Measurements from ENCODE around the gene CCDC142.

The CCDC142 gene

DNA sequence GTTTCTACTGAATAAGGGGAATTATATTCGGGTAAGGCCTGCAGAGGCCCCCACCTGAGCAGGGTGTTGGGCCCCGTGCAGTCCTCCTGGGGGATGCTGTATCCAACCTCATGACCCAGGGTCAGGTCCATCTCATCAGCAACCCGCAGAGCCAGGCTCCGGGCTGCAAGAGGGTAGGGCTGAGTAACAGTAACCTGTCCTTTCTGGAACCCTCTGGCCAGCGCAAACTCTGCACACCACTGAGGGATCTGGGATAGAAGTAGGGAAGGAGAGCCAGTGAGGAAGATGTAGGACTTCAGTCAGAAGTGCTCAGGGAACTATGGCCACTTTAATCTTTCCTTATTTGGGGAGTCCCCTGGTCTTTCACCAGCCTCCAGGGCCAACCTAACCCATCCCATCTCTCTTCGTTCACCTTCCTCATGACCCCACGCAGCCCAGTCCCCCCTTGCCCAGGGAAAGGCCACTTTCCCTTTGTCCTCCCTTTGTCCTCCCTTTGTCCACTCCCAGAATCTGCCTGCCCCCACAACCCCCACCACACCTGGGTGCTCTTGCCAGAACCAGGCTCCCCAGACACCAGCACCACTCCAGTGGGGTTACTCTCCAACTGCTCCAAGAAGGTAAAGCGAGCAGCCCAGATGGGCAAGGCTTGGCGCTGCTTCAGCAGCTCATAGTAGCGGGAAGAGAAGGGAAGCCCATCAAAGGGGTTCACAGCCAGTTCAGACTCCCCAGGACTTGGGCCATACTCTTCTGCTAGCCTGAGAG lies 42.3 kb upstream of the CCDC142 start:
- Histone ChIP-seq H3K27ac (ENCODE audit: low read length) (no peak overlapping the region), H2AFZ (ENCODE audit: low read length) (no peak overlapping the region), H3K9me3 (replicated peaks; ENCODE audit: insufficient read depth, low read length) (no peaks in the 10 kb centered on the region), H3K27me3 (replicated peaks; ENCODE audit: insufficient read depth, low read length) (peaks cover 13% of the 10 kb centered on the region), H3K9ac (ENCODE audit: low read length) (no peak overlapping the region), H4K20me1 (ENCODE audit: insufficient read depth, low read length) (no peaks in the 10 kb centered on the region), H3K36me3 (replicated peaks; ENCODE audit: insufficient read depth, low read length) (peaks cover 11% of the 10 kb centered on the region), H3K4me2 (ENCODE audit: low read depth, low read length) (no peak overlapping the region), H3F3A (ENCODE audit: insufficient read depth, low read length) (peaks cover 13% of the 10 kb centered on the region; the same call in 1 of the 2 replicates), H3K9me2 (replicated peaks; ENCODE audit: insufficient read depth, low read length) (no peaks in the 10 kb centered on the region), H3K79me2 (ENCODE audit: low read length) (peaks cover 29% of the 10 kb centered on the region), H3K4me3 (ENCODE audit: low read length) (no peak overlapping the region), H3K4me1 (ENCODE audit: low read length) (peaks cover 8% of the 10 kb centered on the region)
- no peak for TF ChIP-seq EZH2 (optimal IDR thresholded peaks at IDR 0.05; ENCODE audit: low read depth, low read length)
- TF ChIP-seq, protein P1, sequence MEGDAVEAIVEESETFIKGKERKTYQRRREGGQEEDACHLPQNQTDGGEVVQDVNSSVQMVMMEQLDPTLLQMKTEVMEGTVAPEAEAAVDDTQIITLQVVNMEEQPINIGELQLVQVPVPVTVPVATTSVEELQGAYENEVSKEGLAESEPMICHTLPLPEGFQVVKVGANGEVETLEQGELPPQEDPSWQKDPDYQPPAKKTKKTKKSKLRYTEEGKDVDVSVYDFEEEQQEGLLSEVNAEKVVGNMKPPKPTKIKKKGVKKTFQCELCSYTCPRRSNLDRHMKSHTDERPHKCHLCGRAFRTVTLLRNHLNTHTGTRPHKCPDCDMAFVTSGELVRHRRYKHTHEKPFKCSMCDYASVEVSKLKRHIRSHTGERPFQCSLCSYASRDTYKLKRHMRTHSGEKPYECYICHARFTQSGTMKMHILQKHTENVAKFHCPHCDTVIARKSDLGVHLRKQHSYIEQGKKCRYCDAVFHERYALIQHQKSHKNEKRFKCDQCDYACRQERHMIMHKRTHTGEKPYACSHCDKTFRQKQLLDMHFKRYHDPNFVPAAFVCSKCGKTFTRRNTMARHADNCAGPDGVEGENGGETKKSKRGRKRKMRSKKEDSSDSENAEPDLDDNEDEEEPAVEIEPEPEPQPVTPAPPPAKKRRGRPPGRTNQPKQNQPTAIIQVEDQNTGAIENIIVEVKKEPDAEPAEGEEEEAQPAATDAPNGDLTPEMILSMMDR (IDR thresholded peaks at IDR 0.05; ENCODE audit: low read length), result no peak
- no peak for TF ChIP-seq EZH2phosphoT487 (IDR thresholded peaks at IDR 0.05; ENCODE audit: low read length)
- no peak for DNase-seq

DNA sequence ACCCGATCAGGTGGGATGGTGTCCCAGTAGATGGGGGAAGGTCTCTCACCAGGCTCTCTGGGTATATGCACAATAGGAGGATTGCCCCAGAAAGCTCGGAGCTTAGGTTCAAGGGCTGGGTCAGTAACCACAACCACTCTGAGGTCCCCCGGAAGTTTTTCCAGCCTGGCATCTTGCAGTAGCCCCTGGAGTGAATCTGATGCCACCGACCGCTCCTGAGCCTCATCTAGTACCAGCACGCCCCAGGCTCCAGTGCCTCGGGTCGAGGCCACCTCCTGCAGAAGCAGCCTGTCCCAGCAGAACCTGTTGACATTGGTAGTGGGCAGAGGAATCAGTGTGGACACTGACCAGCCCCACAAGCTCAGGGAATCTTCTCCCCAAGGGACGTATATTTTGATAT lies 41.2 kb upstream of the CCDC142 start:
- Histone ChIP-seq H3K9me2 (replicated peaks; ENCODE audit: insufficient read depth, low read length) (no peaks in the 10 kb centered on the region), H3K9ac (ENCODE audit: low read length) (no peak overlapping the region), H4K20me1 (ENCODE audit: insufficient read depth, low read length) (no peaks in the 10 kb centered on the region), H2AFZ (ENCODE audit: low read length) (no peak overlapping the region), H3K4me3 (ENCODE audit: low read length) (no peak overlapping the region), H3K9me3 (replicated peaks; ENCODE audit: insufficient read depth, low read length) (no peaks in the 10 kb centered on the region), H3K4me1 (ENCODE audit: low read length) (peaks cover 8% of the 10 kb centered on the region), H3K36me3 (replicated peaks; ENCODE audit: insufficient read depth, low read length) (peaks cover 11% of the 10 kb centered on the region), H3K79me2 (ENCODE audit: low read length) (peaks cover 20% of the 10 kb centered on the region), H3K4me2 (ENCODE audit: low read depth, low read length) (no peak overlapping the region), H3K27ac (ENCODE audit: low read length) (no peak overlapping the region), H3K27me3 (replicated peaks; ENCODE audit: insufficient read depth, low read length) (peaks cover 24% of the 10 kb centered on the region), H3F3A (ENCODE audit: insufficient read depth, low read length) (peaks cover 13% of the 10 kb centered on the region; the same call in 1 of the 2 replicates)
- DNase-seq, result no peak
- TF ChIP-seq EZH2 (optimal IDR thresholded peaks at IDR 0.05; ENCODE audit: low read depth, low read length), result no peak
- TF ChIP-seq, protein P1 (IDR thresholded peaks at IDR 0.05; ENCODE audit: low read length), result no peak
- no peak for TF ChIP-seq EZH2phosphoT487 (IDR thresholded peaks at IDR 0.05; ENCODE audit: low read length)

DNA sequence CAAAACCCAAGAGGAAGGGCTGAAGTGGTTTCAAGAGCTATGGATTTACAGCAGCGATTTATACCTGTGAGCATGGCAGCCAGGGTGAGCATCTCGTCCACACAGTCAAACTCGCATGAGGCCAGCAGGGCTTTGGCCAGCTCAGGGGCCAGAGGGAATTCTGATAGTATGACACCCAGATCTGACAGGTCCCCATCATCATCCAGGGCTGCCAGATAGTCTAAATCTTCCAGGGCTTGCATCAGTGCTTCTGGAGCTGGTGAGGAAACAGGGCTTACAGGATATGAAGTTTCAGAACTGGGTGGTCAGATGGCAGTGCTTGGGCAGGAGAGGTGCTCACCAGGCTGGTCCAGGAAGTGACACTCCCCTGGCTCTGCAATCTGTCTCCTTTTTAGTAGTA lies 39.7 kb upstream of the CCDC142 start:
- Histone ChIP-seq H3K4me1 (ENCODE audit: low read length) (no peaks in the 10 kb centered on the region), H3K9me2 (replicated peaks; ENCODE audit: insufficient read depth, low read length) (no peaks in the 10 kb centered on the region), H2AFZ (ENCODE audit: low read length) (no peak overlapping the region), H3K4me3 (ENCODE audit: low read length) (no peak overlapping the region), H3K36me3 (replicated peaks; ENCODE audit: insufficient read depth, low read length) (peaks cover 11% of the 10 kb centered on the region), H3K9me3 (replicated peaks; ENCODE audit: insufficient read depth, low read length) (no peaks in the 10 kb centered on the region), H4K20me1 (ENCODE audit: insufficient read depth, low read length) (no peaks in the 10 kb centered on the region), H3K27ac (ENCODE audit: low read length) (no peak overlapping the region), H3F3A (ENCODE audit: insufficient read depth, low read length) (peaks cover 12% of the 10 kb centered on the region; the same call in 1 of the 2 replicates), H3K4me2 (ENCODE audit: low read depth, low read length) (no peak overlapping the region), H3K27me3 (replicated peaks; ENCODE audit: insufficient read depth, low read length) (peaks cover 38% of the 10 kb centered on the region), H3K9ac (ENCODE audit: low read length) (no peak overlapping the region), H3K79me2 (ENCODE audit: low read length) (peaks cover 5% of the 10 kb centered on the region)
- TF ChIP-seq, protein P1 (IDR thresholded peaks at IDR 0.05; ENCODE audit: low read length), result no peak
- TF ChIP-seq EZH2 (optimal IDR thresholded peaks at IDR 0.05; ENCODE audit: low read depth, low read length) (no peak), EZH2phosphoT487 (IDR thresholded peaks at IDR 0.05; ENCODE audit: low read length) (no peak)
- no peak for DNase-seq

Data from MM.1S (cell line).